HG03442 (cell line): ENCODE results near the gene ZNF286A.
"Not testable (repeated sequence)": the region's sequence is repeated elsewhere in the genome, so short reads cannot be mapped to it uniquely, and the experiment has no call there.

Source experiments
- ATAC-seq: cut with Tn5 transposase; IDR thresholded peaks from one replicate; pipeline ENCODE4 v1.9.1; 2021; ENCODE audit warnings: mild to moderate bottlenecking, moderate library complexity; ENCODE audit not compliant: unreplicated experiment

Gene ZNF286A

DNA sequence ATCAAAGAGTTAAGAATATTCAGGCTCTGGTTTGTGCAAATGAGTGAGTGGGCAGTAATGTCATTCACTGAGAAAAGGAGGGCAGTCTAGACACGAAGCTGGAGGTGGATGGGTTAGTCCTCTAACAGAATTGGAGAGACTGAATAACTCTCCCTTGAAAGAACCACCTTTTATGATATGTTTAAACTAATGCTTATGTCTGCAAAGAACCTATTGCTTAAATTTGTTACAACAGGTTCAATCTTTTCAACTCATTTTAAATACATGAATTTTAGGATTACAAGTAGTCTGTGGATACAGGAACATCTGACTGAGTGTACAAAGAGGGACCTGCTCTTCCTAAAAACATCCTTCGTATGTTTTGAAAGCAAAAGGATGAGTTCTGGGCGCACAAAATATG, 585 bp upstream of the ZNF286A start:
- ATAC-seq: not testable (repeated sequence)

DNA sequence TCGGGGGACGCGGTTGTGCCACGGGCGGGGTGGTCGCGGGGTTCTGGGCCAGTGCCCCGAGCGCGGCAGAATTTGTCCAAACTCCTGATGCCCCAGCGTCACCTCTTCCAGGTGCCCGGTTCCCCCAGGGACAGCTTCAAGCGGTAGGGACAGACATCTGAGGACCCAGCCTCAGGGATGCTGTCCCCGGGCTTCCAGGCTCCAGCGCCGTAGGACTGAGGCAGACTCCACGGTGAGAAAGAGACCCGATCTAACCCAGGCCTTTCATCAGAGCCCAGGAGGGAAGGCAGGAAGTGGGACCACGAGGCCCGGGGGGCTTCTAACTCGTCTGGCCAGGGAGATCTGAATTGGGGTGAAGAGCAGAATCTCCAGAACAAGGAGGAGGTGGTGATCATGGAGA, 385 bp downstream of the ZNF286A start:
- ATAC-seq: not testable (repeated sequence)

DNA sequence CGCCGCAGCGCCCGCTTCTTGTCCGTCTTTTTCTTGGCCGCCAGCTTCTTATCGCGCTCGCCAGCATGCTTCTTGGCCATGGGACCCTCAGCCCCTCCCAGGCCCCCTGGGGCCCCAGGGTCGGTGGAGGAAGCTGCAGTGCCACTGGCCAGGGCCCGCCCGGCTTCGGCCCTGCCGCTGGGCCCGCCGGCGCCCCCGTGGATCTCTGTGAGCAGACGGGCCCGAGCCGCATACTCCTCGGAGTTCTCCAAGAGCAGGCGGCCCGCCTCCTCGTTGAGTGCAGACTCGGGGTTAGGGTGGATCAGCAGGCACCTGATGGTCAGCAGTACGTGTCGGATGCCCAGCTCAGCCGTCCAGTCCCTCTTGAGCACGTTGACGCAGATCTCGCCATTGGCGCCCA, 4.7 kb downstream of the ZNF286A start:
- ATAC-seq: not testable (repeated sequence)

DNA sequence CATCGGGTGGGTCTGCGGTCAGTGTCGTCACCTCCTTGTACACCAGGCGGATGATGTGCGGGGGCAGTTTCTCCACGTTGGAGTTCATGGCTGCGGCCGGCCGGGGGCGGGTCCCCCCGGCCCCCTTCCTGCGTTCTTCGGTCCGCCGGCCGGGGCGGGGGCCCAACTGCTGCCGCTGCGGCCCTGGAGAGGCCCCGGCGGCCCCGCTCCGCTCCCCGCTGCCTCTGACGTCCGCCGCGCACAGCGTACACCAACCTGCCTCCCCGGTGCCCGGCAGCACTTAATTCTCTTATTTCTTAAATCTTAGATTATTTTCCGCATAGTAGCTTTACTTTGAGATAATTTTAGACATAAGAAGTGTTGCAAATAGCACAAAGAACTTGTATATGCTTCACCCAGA, 5.3 kb downstream of the ZNF286A start:
- not testable (repeated sequence) for ATAC-seq

DNA sequence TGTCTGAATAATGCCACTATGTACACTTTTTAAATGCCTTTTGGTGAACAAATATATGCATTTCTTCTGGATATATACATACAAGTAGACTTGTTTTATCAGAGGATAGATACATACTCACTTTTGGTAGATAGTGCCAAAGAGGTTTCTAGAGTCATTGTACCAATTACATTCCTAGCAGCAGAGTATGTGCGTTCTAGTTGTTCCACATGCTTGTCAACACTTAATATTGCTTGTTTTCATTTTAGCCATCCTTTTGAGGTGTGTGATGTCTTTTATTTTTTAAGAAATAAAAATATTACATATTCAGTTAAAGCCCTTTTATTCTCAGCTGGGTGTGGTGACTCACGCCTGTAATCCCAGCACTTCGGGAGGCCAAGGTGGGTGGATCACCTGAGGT, 9.3 kb downstream of the ZNF286A start:
- ATAC-seq: not testable (repeated sequence)

DNA sequence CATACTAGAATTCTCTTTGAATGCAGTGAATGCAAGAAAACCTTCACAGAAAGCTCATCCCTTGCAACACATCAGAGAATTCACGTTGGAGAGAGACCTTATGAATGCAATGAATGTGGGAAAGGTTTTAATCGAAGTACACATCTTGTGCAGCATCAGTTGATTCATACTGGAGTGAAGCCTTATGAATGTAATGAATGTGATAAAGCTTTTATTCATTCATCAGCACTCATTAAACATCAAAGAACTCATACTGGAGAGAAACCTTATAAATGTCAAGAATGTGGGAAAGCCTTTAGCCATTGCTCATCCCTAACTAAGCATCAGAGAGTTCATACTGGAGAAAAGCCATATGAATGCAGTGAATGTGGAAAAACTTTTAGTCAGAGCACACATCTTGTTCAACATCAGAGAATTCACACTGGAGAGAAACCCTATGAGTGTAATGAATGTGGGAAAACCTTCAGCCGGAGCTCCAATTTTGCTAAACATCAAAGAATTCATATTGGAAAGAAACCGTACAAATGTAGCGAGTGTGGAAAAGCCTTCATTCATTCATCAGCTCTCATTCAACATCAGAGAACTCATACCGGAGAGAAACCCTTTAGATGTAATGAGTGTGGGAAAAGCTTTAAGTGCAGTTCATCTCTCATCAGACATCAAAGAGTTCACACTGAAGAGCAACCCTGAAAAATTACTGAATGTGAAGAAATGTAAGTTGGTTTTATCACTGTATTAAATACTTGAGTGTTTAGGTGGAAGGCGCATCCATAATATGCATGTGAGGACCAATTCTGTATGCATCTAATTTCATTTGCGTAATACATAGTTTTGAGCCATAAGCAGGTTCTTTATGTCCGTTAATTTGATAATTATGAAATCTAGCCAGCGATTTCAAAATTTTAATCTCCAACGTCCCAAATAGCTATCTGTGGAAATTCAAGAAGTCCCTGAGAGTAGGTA, 17.3 kb downstream of the ZNF286A start:
- ATAC-seq: not testable (repeated sequence)

DNA sequence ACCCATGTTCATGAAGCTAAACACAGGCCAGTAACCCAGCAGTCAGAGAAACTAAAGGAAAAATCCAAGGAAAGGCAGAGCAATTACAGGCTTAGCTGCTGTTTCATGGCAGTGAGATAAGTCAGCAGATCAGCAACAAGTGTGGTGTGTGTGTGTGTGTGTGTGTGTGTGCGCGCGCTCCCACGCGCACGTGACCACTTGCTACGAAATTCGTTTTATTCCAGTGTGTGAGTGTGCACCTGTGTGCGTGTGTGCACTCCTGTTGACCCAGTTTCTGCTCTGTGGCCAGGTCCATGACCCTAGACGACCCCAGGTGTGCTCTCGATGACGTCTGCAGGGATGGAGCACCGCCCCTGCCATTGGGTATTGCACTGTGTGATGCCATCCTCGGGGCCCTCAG, 31.0 kb downstream of the ZNF286A start:
- not testable (repeated sequence) for ATAC-seq

DNA sequence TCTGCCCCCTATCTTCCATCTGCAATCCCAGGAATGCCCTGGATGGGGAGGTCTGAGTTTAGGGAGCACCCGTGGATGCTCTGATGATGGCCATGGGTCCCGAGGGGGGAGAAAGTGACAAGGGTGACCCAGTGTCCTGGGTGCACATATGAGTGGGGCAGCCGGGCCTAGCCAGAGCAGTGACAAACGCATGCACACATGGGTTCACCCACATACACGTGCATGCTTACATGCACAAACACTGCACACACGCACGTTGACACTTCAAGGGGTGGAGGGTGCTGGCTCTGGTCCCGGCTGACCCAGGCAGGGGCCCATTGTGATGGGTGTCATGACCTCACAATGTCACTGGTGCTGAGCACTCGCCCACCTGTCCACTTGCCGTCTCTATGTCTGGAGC, 32.3 kb downstream of the ZNF286A start, which contains the start of gene TBC1D26:
Gene TBC1D26, plus strand, starts transcription at position 384 of the 400 bp plus-strand sequence. CDS start 3,066 bp downstream, outside the sequence.
- ATAC-seq: not testable (repeated sequence)

DNA sequence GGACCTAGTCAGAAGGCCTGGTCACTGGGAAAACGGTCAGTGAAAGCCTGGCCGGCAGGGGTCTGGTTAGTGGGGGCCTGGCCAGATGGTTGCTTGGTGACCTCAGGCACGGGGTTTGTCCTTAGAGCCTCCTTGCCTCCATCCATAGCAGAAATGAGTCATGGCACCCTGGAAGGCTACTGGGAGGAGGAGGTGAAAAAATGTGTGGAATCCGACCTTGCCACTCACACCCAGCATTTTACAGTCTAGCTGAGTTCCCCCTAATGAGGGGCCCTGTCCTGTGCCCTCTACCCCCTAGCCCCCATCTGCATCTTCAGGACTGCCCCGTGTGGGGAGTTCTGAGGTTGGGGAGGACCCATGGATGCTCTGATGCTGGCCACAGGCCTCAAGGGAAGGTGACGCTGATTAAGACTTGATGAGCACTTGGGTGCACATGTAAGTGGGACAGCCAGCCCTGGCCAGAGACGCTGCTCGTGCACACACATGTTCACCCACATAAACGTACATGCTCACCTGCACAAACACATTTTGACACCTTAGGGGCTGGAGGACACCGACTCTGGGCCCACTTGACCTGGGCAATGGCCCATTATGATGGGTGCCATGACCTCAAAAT, 33.7 kb downstream of the ZNF286A start:
- ATAC-seq: not testable (repeated sequence)

DNA sequence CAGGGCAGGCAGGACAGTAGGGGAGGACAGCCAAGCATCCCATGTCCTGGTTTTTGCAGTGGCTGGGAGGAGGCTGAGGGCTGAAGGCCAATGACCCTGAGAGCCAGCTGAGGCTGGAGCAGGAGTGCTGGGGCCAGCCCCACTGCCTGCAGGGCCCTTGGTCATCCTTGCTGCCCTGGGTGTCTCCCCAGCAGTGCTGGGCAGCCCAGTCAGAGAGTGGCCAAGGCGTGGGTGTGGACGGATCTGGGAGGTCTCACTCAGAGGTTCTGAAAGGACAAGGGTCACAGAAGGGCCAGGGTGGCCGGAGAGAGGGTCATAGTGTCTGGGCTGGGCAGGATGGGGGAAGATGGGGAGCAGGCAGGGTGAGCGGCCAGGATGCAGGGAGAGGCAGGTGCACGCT, 37.0 kb downstream of the ZNF286A start:
- ATAC-seq: not testable (repeated sequence)

DNA sequence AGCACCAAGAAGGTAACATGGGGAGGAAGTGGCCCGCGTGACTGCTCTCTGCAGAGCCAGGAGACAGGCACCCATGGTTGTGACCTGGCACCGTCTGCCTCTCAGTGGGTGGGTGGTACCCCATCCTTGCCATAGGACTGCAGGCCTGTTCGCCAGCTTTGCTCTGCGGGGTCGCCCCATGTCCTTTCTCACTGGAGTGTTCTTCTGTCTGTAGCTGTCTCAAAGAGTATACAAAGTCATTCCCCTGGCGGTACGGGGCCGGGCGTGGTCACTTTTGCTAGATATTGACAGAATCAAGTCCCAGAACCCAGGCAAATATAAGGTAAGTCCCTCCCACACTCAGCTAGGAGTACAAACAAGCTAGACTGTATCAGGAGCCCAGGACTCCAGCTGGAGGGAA, 38.5 kb downstream of the ZNF286A start:
- no peak for ATAC-seq

DNA sequence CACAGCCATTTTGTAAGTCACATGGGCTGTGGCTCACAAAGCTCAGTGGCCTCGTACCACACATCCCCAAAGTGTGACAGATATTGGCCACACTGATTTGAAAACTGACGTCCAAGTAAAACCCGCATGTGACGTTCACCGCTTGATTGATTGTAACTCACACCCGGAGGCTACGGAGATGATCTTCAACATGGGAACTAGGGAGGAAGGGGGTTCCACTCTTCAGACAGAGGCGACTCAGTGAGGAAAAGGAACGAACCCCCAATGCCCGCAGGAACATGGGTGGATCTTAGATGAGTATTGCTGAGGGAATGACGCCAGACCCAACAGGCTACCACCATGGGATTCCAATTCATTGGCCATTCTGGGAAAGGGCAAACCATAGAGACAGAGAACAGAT, 39.7 kb downstream of the ZNF286A start:
- ATAC-seq: not testable (repeated sequence)

DNA sequence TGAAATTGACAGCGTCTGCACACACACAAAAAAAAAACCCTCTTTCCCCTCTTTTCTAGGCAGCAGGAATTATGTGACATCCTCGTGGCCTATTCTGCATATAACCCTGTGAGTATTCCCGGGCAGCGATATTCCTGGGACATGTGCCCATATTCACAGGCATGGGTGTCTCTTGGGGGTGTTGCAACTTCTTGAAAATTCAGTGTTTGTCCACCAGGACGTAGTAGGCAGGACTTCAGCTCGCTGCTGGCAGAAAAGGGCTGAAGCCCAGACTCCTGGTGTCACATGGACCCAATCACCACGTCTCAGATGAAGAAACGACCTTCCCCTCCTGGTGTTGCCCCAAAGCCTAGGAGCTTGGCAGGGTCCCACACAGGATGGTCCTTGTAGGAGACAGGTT, 40.5 kb downstream of the ZNF286A start:
- ATAC-seq: not testable (repeated sequence)

DNA sequence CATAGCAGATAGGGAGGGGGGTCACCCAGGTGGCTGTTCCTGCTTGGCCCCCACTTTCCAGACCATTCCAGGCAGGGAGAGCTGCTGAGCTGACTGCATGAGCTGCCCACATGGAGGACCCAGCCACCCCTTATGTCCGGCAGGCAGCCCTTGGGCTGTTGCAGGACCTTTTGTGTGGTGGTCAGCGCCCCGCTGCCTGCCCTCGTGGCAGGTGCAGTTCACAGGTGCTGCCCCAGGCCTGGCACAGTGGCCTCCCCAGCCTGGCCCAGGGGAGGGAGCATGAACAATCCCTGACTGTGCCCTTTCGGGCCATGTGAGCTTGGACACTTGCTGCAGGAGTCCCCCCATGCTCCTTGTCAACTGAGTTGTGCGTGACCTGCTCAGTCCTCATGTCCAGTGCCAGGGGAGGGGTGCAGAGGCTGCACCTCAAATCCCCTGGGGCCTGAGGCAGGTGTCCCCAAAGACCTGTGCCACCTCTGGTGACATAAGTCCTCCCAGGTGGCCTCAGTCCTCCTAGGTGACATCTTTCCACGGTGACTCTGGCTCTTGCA, 41.1 kb downstream of the ZNF286A start:
- no peak for ATAC-seq

DNA sequence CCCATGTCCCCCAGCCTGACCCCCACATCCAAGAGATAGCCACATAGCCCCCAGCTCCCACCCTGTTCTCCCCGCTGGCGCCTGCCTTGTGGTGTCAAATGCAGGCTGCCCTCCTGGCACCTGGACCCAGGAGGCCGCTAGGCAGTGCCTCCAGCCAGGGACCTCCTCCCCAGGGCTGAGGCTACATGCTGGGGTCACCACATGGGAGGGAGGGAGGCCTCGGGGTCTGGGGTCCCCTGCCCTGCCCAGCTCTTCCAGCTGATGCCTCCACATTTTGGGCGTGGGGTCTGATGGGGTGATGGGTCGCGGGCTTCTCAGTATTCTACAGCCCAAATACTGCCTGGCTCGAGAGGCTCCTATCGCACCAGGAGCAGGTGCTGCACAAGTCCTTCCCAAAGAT, 42.1 kb downstream of the ZNF286A start:
- no peak for ATAC-seq

DNA sequence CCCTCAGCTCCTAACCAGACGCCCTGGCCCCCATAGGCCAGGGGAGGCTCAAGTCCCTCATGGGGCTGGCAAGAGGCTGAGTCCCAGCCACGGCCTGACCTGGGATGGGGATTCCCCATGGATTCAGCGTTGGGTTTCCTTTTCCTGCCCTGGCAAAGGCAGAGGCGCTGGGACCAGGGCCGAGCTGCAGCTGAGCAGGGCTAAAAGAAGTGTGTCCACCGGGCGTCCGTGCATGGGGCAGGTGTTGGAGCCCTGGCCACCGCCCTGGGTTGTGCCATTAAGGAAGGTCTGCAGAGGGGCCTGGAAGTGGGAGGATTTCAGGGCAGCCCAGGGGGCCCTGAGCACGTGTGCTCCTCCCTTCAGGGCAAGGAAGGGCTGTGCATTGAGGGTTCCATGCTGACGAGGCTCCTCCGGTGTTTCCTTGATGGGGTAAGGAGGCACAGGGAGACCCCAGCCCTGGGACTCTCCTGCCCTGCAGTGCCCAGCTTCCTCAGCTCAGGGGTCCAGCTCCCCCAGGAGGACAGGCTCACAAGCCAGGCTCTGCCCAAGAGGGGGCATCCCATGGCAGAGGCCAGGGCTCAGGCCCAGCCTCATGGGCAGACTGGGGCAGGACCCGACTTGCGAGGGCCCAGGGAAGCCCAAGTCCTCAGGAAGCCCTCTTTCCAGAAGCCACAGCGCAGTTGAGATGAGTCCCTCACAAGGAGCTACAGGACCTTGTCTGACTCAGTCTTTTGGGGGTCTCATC, 42.7 kb downstream of the ZNF286A start:
- no peak for ATAC-seq

DNA sequence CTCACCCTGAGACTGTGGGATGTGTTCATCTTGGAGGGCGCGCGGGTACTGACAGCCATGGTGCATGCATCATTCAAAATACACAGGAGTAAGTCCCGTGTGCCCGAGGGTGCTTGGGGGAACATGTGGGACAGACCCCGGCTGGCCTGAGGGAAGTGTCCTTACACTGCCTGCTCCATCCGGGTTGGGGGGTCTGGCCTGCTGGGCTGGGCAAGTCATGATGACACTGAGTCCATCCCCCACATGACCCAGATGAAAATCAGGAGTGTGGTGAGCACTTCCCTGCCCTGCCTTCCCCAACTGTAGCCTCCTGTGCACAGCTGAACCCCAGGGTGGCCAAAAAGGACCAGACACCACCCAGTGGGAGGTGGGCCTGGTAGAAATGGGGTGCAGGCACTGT, 43.4 kb downstream of the ZNF286A start:
- ATAC-seq: no peak

DNA sequence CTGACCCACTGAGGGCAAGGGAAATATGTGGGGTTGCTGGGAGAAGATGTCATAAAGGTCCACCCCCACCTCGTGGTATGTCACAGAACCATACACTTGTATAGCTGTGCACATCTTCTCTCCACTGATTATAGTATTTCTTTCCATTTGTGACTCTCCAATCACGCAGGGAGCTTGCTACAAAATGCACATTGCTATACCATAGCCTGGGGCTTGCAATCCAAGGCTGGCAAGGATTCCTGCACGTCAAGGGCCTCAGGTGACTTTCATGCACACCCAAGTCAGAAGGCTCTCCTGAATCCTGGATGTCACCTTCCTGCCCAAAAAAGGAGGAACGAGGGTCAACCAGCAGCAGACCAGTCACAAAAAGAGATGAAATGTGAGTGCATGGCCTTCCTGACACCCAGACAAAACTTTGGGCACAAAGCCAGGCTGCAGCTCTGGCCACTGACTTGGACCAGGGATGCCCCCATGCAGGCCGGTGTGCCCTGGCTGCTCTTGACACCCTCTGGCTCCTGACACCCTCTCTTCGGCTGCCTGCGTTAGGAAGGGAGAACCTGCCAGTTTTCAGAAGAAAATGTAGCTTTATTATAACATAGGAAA, 44.6 kb downstream of the ZNF286A start:
- no peak for ATAC-seq

DNA sequence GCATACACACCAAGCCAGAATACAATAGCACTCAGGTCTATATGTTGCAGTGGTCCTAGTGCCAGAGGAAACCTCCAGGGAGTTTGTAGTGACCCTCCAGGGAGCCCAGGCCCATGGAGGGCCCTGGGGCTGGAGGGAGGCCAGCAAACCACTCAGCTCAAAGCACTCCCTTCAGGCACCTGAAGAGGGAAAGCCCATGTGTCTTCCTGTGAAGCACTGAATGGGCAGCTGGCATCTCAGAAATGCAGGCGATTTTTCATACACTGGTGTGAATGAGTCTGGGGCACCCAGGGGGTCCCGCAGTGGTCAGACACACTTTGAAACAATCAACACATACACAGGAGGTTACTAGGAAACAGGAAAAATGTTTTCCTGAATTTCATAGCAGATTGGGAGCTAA, 45.3 kb downstream of the ZNF286A start:
- ATAC-seq: no peak

DNA sequence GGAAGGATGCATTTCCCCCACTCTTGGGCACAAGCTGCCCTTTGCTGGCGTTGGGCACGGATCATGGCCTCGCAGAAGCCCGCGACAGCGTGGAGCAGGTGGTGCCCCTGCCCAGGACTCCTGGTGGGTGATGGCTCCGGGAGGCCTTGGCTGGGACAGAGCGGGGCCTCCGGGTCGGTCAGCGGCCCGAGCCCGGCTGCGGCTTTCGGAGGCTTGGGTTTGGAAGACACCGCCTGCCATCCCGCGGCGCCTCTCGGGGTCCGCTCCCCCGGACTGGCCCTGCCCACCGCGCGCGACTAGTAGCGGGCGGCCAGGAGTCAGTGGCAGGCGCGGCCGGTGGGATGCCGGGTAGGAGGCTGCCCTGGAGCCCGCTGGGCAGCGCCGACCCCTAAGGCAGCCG, 49.9 kb downstream of the ZNF286A start:
- not testable (repeated sequence) for ATAC-seq
